ENCODE results near the gene C1orf21.

Gene C1orf21

GRCh38 chr1:184512724-184513123 is 125.9 kb downstream of the C1orf21 start:
- TF ChIP-seq, protein P1, sequence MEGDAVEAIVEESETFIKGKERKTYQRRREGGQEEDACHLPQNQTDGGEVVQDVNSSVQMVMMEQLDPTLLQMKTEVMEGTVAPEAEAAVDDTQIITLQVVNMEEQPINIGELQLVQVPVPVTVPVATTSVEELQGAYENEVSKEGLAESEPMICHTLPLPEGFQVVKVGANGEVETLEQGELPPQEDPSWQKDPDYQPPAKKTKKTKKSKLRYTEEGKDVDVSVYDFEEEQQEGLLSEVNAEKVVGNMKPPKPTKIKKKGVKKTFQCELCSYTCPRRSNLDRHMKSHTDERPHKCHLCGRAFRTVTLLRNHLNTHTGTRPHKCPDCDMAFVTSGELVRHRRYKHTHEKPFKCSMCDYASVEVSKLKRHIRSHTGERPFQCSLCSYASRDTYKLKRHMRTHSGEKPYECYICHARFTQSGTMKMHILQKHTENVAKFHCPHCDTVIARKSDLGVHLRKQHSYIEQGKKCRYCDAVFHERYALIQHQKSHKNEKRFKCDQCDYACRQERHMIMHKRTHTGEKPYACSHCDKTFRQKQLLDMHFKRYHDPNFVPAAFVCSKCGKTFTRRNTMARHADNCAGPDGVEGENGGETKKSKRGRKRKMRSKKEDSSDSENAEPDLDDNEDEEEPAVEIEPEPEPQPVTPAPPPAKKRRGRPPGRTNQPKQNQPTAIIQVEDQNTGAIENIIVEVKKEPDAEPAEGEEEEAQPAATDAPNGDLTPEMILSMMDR (IDR thresholded peaks at IDR 0.05): no peak

DNA sequence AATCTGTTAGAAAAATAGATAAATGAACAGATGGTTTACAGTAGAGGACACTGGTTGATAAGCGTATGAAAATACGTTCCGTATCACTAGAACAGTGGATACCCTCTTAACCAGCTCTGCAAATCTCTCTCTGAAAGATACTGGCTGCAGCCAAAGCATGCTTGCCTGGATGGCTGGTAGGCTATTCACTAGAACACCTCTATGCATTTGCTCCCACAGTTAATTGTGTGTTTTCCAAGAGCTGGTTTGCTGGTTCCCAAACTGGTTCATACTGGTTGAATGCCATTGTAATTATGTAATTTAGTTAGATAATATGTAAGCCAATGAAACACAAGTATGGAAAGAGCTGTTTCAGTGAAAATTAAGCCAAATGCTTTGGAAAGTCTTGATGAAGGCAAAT is 126.6 kb downstream of the C1orf21 start:
- TF ChIP-seq, protein P1 (IDR thresholded peaks at IDR 0.05): no peak

GRCh38 chr1:184513966-184514365 is 127.1 kb downstream of the C1orf21 start:
- TF ChIP-seq, protein P1 (IDR thresholded peaks at IDR 0.05): no peak

- TF ChIP-seq, protein P1 (IDR thresholded peaks at IDR 0.05): no peak
Measured at GRCh38 chr1:184514447-184514846, 127.6 kb downstream of the C1orf21 start.

DNA sequence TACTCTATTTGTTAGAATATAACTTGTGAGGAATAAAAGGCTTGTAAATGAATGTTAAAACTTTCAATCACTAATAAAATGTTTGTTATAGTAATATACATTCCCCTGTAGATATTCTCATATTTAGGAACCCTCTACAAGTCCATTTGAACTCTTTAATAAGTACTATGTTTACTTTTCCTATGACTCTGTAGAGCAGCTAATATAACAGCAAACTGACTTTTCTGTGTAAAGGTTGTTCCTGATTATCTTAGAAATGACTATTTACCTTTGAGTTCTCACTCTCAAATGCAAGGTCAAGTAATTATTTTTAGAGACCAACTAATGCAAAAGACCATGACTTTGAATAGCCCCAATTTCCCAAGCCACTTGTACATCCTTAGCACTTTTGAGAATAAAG is 130.3 kb downstream of the C1orf21 start:
- TF ChIP-seq, protein P1 (IDR thresholded peaks at IDR 0.05): no peak

GRCh38 chr1:184518736-184519357 is 132.0 kb downstream of the C1orf21 start:
- TF ChIP-seq, protein P1 (IDR thresholded peaks at IDR 0.05): no peak

GRCh38 chr1:184520336-184520735 is 133.5 kb downstream of the C1orf21 start:
- TF ChIP-seq, protein P1 (IDR thresholded peaks at IDR 0.05): no peak

- TF ChIP-seq, protein P1 (IDR thresholded peaks at IDR 0.05): no peak
Measured at GRCh38 chr1:184524248-184524647, 137.4 kb downstream of the C1orf21 start.
